ENCODE measurements around the gene EEIG2. TPM values are rescaled to one million over a fixed set of nuclear protein-coding genes. Genes with fewer than 3 reads are reported as not detected.

Gene EEIG2
- total RNA-seq, 2 experiments from 2014 or later, result 11.6 to 12.2 TPM

DNA sequence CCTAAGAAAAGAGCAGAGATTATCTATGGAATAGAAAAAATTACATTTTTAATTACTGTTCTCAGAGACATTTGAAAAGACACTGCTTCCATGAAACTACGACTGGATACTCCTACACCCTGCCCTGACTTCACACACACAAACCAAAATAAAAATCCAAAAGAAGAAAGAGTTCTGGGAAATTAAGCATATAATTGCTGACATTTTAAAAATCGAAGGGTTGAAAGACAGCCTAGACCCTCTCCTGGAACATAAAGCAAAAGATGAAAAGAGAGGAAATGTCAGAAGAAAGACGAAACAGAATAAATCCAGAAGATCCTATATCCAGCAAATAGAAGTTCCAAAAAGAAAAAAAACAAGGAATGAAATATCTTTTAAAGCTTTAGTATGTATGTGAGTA lies 32.8 kb upstream of the EEIG2 start:
- Mint-ChIP-seq H3K9me3 (no peaks in the 10 kb centered on the region), H3K36me3 (ENCODE audit: low read depth) (no peaks in the 10 kb centered on the region), H3K27me3 (no peaks in the 10 kb centered on the region), H3K4me1 (ENCODE audit: low read depth) (no peaks in the 10 kb centered on the region), H3K4me3 (no peak overlapping the region), H3K27ac (no peak overlapping the region)
- DNase-seq, result no peak
- Histone ChIP-seq H3K36me3 (ENCODE audit: insufficient read depth, low read length) (no peaks in the 10 kb centered on the region), H3K27me3 (ENCODE audit: control insufficient read depth in 1 of 2, insufficient read depth in 2 of 2, low read length in 2 of 2) (no peaks in the 10 kb centered on the region), H3K9me3 (ENCODE audit: control insufficient read depth in 1 of 2, insufficient read depth in 1 of 2, low read length in 2 of 2) (no peaks in the 10 kb centered on the region), H3K27ac (ENCODE audit: low read depth in 1 of 2, low read length in 2 of 2) (no peak overlapping the region), H3K4me1 (ENCODE audit: insufficient read depth, low read length) (no peaks in the 10 kb centered on the region), H3K4me3 (ENCODE audit: low read length) (no peak overlapping the region)
- intact Hi-C loops (cut with DNase I, micrococcal nuclease), result no loop called here
- TF ChIP-seq, protein P1, sequence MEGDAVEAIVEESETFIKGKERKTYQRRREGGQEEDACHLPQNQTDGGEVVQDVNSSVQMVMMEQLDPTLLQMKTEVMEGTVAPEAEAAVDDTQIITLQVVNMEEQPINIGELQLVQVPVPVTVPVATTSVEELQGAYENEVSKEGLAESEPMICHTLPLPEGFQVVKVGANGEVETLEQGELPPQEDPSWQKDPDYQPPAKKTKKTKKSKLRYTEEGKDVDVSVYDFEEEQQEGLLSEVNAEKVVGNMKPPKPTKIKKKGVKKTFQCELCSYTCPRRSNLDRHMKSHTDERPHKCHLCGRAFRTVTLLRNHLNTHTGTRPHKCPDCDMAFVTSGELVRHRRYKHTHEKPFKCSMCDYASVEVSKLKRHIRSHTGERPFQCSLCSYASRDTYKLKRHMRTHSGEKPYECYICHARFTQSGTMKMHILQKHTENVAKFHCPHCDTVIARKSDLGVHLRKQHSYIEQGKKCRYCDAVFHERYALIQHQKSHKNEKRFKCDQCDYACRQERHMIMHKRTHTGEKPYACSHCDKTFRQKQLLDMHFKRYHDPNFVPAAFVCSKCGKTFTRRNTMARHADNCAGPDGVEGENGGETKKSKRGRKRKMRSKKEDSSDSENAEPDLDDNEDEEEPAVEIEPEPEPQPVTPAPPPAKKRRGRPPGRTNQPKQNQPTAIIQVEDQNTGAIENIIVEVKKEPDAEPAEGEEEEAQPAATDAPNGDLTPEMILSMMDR (IDR thresholded peaks at IDR 0.05), result no peak
- no peak for ATAC-seq (ENCODE audit: poor library complexity)
- CTCF ChIA-PET, result no interaction called here
- POLR2A ChIA-PET, result no interaction called here

DNA sequence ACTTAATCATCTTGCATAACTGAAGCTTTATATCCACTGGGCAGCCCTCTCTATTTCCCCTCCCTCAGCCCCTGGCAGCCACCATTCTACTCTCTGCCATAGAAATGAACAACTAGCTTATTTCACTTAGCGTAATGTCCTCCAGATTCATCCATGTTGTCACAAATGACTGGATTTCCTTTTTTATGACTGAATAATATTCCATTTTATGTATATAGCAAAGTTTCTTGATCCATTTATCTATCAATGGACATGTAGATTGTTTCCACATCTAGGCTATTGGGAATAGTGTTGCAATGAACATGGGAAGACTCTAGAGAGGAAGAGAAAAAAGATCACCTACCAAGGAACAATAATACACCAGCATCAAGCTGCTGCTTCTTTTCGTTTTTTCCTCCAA lies 32.1 kb upstream of the EEIG2 start:
- ChIA-PET CTCF (interaction anchor here (1.1 kb wide), 1 partner anchor 32 kb away, joined by 3 read pairs; the partner anchor contains the start of gene EEIG2), POLR2A (interaction anchor here (1.5 kb wide), 1 partner anchor 32 kb away, joined by 4 read pairs; the partner anchor contains the start of gene EEIG2)
- Histone ChIP-seq H3K36me3 (ENCODE audit: insufficient read depth, low read length) (no peaks in the 10 kb centered on the region), H3K4me1 (ENCODE audit: insufficient read depth, low read length) (no peaks in the 10 kb centered on the region), H3K27ac (ENCODE audit: low read depth in 1 of 2, low read length in 2 of 2) (no peak overlapping the region), H3K4me3 (ENCODE audit: low read length) (no peak overlapping the region), H3K9me3 (ENCODE audit: control insufficient read depth in 1 of 2, insufficient read depth in 1 of 2, low read length in 2 of 2) (no peaks in the 10 kb centered on the region), H3K27me3 (ENCODE audit: control insufficient read depth in 1 of 2, insufficient read depth in 2 of 2, low read length in 2 of 2) (no peaks in the 10 kb centered on the region)
- Mint-ChIP-seq H3K36me3 (ENCODE audit: low read depth) (no peaks in the 10 kb centered on the region), H3K27me3 (no peaks in the 10 kb centered on the region), H3K4me1 (ENCODE audit: low read depth) (no peaks in the 10 kb centered on the region), H3K4me3 (no peak overlapping the region), H3K9me3 (no peaks in the 10 kb centered on the region), H3K27ac (no peak overlapping the region)
- DNase-seq (no peak), ATAC-seq (ENCODE audit: poor library complexity) (no peak)
- intact Hi-C loops (cut with DNase I, micrococcal nuclease), result no loop called here
- TF ChIP-seq, protein P1 (IDR thresholded peaks at IDR 0.05), result no peak

DNA sequence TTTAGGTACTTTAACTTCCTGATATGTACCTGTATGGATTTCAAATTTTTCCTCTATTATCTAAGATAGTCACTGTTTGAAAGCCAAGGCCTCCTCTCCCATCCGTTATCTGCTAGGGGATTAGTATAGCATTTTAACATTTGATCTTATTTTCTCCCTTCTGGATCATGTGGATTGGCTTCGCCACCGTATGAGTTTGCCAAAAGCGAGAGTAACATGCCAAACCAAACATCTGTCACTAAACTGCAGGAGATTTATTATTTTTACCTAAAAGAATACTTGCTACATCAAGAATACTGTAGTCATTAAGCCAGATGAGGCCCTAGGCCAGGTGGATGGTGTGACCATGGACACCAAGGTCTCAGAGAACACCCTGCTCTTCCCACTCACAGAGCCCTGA lies 28.5 kb upstream of the EEIG2 start:
- no peak for DNase-seq
- Mint-ChIP-seq H3K9me3 (no peaks in the 10 kb centered on the region), H3K36me3 (ENCODE audit: low read depth) (no peaks in the 10 kb centered on the region), H3K27me3 (no peaks in the 10 kb centered on the region), H3K4me3 (no peak overlapping the region), H3K27ac (no peak overlapping the region), H3K4me1 (ENCODE audit: low read depth) (no peaks in the 10 kb centered on the region)
- ATAC-seq (ENCODE audit: poor library complexity), result no peak
- Histone ChIP-seq H3K9me3 (ENCODE audit: control insufficient read depth in 1 of 2, insufficient read depth in 1 of 2, low read length in 2 of 2) (peaks cover 0 to 1% of the 10 kb centered on the region in 2 experiments), H3K36me3 (ENCODE audit: insufficient read depth, low read length) (no peaks in the 10 kb centered on the region), H3K4me3 (ENCODE audit: low read length) (no peak overlapping the region), H3K27ac (ENCODE audit: low read depth in 1 of 2, low read length in 2 of 2) (no peak overlapping the region), H3K27me3 (ENCODE audit: control insufficient read depth in 1 of 2, insufficient read depth in 2 of 2, low read length in 2 of 2) (peaks cover 0 to 4% of the 10 kb centered on the region in 2 experiments), H3K4me1 (ENCODE audit: insufficient read depth, low read length) (no peaks in the 10 kb centered on the region)
- ChIA-PET CTCF (no interaction called here), POLR2A (no interaction called here)
- TF ChIP-seq, protein P1 (IDR thresholded peaks at IDR 0.05), result no peak
- intact Hi-C loops (cut with DNase I, micrococcal nuclease), result no loop called here

Measured in CD4-positive, alpha-beta T cell (primary cell).